Hepatocyte (in vitro differentiated cells): Measurements from ENCODE around the gene NEXN.

Experiments
- EZH2 ChIP-seq: fragments of 200-600 bp; sonication (generic); IDR thresholded peaks from 2 replicates; pipeline ENCODE4 v1.6.1; 2016; ENCODE audit warnings: antibody characterized with exemption, mild to moderate bottlenecking, borderline replicate concordance
- EZH2phosphoT487 ChIP-seq: fragments of 200-600 bp; sonication (generic); IDR thresholded peaks from one replicate; pipeline ENCODE4 v1.6.1; 2018; ENCODE audit warnings: antibody characterized with exemption, mild to moderate bottlenecking, low read depth, moderate library complexity; ENCODE audit not compliant: unreplicated experiment, severe bottlenecking
- TF ChIP-seq, protein P1 (sequence below): fragments of 200-600 bp; sonication (generic); IDR thresholded peaks from 2 replicates; pipeline ENCODE4 v1.5.1; 2016; ENCODE audit warnings: antibody characterized with exemption, mild to moderate bottlenecking; ENCODE audit not compliant: poor library complexity

DNA sequence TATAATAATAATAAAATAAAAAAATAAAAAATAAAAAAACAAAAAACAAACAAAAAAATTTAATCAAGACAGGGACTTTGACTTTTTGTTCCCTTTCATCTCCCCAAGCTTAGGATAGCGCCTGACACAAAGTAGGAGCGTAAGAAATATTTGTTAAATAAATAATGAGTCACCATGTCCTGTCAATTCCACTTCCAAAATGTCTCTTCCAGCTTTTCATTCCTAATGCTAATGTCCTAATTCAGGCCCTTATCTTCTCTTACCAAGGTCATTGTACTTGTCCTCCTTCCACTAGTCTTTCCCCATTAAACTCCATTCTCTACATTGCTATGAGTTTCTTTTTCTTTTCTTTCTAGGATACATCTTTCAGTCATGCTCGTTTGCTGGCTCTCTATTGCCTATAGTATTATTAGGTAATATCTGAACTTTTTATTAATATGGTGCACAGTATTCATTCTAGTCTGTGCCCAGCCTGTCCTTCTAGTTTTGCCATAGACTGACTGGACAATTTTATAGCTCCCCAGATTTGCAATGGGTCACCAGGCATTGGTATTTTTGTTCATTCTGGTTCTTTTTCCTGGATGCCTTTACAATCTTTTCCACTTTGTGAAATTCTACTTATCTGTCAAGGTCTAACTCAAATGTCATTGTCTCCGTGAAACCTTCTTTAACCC is 11.4 kb downstream of the NEXN start:
- TF ChIP-seq, protein P1, sequence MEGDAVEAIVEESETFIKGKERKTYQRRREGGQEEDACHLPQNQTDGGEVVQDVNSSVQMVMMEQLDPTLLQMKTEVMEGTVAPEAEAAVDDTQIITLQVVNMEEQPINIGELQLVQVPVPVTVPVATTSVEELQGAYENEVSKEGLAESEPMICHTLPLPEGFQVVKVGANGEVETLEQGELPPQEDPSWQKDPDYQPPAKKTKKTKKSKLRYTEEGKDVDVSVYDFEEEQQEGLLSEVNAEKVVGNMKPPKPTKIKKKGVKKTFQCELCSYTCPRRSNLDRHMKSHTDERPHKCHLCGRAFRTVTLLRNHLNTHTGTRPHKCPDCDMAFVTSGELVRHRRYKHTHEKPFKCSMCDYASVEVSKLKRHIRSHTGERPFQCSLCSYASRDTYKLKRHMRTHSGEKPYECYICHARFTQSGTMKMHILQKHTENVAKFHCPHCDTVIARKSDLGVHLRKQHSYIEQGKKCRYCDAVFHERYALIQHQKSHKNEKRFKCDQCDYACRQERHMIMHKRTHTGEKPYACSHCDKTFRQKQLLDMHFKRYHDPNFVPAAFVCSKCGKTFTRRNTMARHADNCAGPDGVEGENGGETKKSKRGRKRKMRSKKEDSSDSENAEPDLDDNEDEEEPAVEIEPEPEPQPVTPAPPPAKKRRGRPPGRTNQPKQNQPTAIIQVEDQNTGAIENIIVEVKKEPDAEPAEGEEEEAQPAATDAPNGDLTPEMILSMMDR: no peak
- TF ChIP-seq EZH2 (no peak), EZH2phosphoT487 (no peak)
